Breast epithelium (tissue), 4 donors: ENCODE results near the gene ZNF667. TPM values are rescaled to one million over a fixed set of nuclear protein-coding genes. Genes with fewer than 3 reads are reported as not detected.

Experiments used
- DNase-seq, 2 donors: peaks; one replicate each; pipeline ENCODE4 v3.0.0-alpha.2; 2019; ENCODE audit warnings: low spot score in 2 of 2
- H3K27ac ChIP-seq, 2 donors: fragments of 200-600 bp; sonication (generic) in 1 of 2; one replicate each; pipeline ENCODE4 v1.5.1; 2016 to 2019; ENCODE audit warnings: mild to moderate bottlenecking in 1 of 2
- H3K27me3 ChIP-seq, 2 donors: fragments of 200-600 bp; sonication (generic) in 1 of 2; one replicate each; pipeline versions ENCODE4 v1.5.1 to v1.6.0; 2017 to 2019; ENCODE audit warnings: control low read depth in 1 of 2, mild to moderate bottlenecking in 1 of 2
- H3K36me3 ChIP-seq: fragments of 200-600 bp; one replicate; pipeline ENCODE4 v1.5.1; 2019
- H3K4me1 ChIP-seq, 2 donors: fragments of 200-600 bp; sonication (generic); one replicate each; pipeline ENCODE4 v1.5.1; 2016 to 2019; ENCODE audit warnings: control low read depth in 1 of 2
- H3K4me3 ChIP-seq, 3 donors: fragments of 200-600 bp; sonication (generic); 1 replicate in 2 of 3; 2 replicates in 1 of 3; pipeline ENCODE4 v1.5.1; 2016 to 2019; ENCODE audit warnings: mild to moderate bottlenecking in 3 of 3, moderate library complexity in 2 of 3
- H3K9me3 ChIP-seq, 2 donors: fragments of 200-600 bp; sonication (generic) in 1 of 2; one replicate each; pipeline ENCODE4 v1.5.1; 2016 to 2019; ENCODE audit warnings: control low read depth in 1 of 2
- CTCF ChIP-seq, 3 donors: fragments of 450-650 bp; IDR thresholded peaks; one replicate each; pipeline ENCODE4 v1.5.1; 2016 to 2017; ENCODE audit warnings: antibody characterized with exemption in 3 of 3, mild to moderate bottlenecking in 3 of 3, moderate library complexity in 3 of 3
- POLR2A ChIP-seq: fragments of 450-650 bp; IDR thresholded peaks from one replicate; pipeline ENCODE4 v1.6.1; 2016; ENCODE audit warnings: antibody characterized with exemption, mild to moderate bottlenecking, moderate library complexity
- POLR2AphosphoS5 ChIP-seq, 3 donors: sonication (generic); formaldehyde crosslinking; IDR thresholded peaks; one replicate each; pipeline ENCODE4 v1.6.1; 2017; ENCODE audit warnings: antibody characterized with exemption in 3 of 3
- intact Hi-C: fragments of 100-400 bp; cut with DNase I; formaldehyde crosslinking; loops from one replicate; pipeline ENCODE4 v1.15.1; 2023; ENCODE audit warnings: low total_unique reads
- total RNA-seq, 3 donors: library from RNA; depleted of rRNA; stranded (reverse); fragments of >200 nt; gene quantifications; one replicate each; pipeline ENCODE4 v1.1.0, GENCODE V29; 2016

The ZNF667 gene
- total RNA-seq, 3 donors from 2014 or later = 2.9 to 10.0 (median 6.2) TPM

- Histone ChIP-seq H3K27me3 (no peaks in the 10 kb centered on the region), H3K36me3 (peaks cover 7% of the 10 kb centered on the region), H3K27ac (peak overlapping the region; percentile 94 to 98), H3K4me3 (peak overlapping the region; percentile 71 to 82 (median 74)), H3K4me1 (no peaks in the 10 kb centered on the region), H3K9me3 (peaks cover 32 to 55% of the 10 kb centered on the region in 2 donors)
- TF ChIP-seq CTCF (IDR thresholded peaks at IDR 0.05) = no peak
- TF ChIP-seq POLR2A = no peak
- no peak for TF ChIP-seq POLR2AphosphoS5 (IDR thresholded peaks at IDR 0.05)
- intact Hi-C loops = no loop called here
- DNase-seq = no peak
These were observed 73.9 kb downstream of the ZNF667 start for GRCh38 chr19:56403261-56403660.

DNA sequence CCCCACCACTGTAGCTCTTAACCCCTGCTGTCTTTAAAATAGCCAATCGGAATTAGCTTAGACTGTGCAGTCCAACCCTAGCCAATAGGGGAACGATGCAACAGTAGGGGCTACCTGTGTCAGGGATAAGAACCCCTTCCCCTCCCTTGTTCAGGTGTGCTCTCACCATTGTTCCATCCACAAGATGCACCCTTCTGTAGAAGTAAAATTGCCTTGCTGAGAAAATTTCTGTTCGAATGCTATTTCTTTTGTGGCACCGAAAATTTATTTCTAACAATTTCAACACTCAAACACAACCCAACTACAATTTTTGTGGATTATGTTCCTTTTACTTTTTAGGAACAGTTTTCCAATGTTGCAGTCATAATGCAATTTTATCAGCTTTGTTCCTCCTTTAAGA lies 76.7 kb downstream of the ZNF667 start:
- no peak overlapping the region for H3K4me3 ChIP-seq
- intact Hi-C loops = no loop called here
- TF ChIP-seq CTCF (IDR thresholded peaks at IDR 0.05) (no peak), POLR2A (no peak), POLR2AphosphoS5 (IDR thresholded peaks at IDR 0.05) (no peak)
- peaks cover 27 to 38% of the 10 kb centered on the region in 2 donors for H3K9me3 ChIP-seq
- H3K27me3 ChIP-seq = no peaks in the 10 kb centered on the region
- no peak overlapping the region for H3K27ac ChIP-seq
- no peak for DNase-seq
- peaks cover 5% of the 10 kb centered on the region for H3K36me3 ChIP-seq
- H3K4me1 ChIP-seq = no peaks in the 10 kb centered on the region

GRCh38 chr19:56398809-56399208 lies 78.3 kb downstream of the ZNF667 start:
- TF ChIP-seq CTCF (IDR thresholded peaks at IDR 0.05) (no peak), POLR2AphosphoS5 (IDR thresholded peaks at IDR 0.05) (no peak), POLR2A (no peak)
- no peak for DNase-seq
- H3K4me1 ChIP-seq = no peaks in the 10 kb centered on the region
- H3K4me3 ChIP-seq = no peak overlapping the region
- no peaks in the 10 kb centered on the region for H3K27me3 ChIP-seq
- H3K36me3 ChIP-seq = peaks cover 5% of the 10 kb centered on the region
- no peak overlapping the region for H3K27ac ChIP-seq
- intact Hi-C loops = no loop called here
- H3K9me3 ChIP-seq = peaks cover 27 to 48% of the 10 kb centered on the region in 2 donors

DNA sequence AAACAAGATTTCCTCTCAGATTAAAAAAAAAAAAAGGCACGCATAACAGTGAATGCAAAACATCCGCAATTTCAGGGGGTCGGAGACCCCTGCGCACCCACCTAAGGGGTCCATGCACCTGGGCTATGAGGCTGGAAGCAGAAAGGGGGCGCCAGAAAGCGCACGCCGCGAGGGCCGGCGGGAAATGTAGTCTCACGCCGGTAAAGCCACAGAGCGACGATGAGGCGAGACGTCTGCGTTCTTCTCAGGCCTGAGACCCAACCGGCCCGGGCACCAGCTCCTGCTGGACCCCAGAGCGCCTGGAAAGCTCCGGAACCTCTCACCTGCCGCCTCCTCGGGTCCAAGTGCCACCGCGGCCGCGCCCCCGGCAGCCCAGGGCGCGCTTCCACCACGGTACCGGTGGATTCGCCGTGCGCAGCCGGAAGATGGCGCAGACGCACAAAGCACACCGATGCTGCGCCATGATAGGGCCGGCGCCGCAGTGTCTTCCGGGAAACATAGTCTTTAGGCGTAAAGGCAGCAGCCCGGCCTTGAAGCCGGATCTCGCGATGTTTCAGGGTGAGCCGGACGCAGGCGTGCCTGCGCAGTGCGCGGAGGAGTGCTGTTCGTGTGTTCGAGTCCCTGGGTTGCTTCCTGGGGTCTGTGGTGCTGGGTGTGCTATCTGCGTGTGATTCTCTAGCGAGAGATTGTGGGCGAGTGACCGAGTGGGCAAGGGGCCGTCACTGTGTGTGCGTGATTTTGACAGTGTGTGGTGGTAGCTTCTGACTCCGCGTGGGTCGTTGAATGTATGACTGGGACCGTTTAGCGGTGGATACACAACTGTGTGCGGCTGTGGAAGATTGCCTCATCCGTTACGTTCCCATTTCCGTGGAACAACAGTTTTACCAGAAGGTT lies 83.8 kb downstream of the ZNF667 start, which contains the start of gene ZNF582:
ZNF582 (minus strand) TSS at position 416 of the 894 bp plus-strand sequence. CDS start 1,782 bp downstream, outside the sequence.
- Histone ChIP-seq H3K27me3 (no peaks in the 10 kb centered on the region), H3K27ac (peak within 1 kb of the TSS; percentile 96 to 98), H3K4me1 (peaks cover 0 to 7% of the 10 kb centered on the region in 2 donors), H3K4me3 (peak within 1 kb of the TSS; percentile 75 to 90 (median 77)), H3K9me3 (peaks cover 18% of the 10 kb centered on the region in 2 donors), H3K36me3 (peaks cover 5% of the 10 kb centered on the region)
- TF ChIP-seq POLR2A = peak; percentile 34
- peak; percentile 76 to 93 (median 84) for TF ChIP-seq POLR2AphosphoS5 (IDR thresholded peaks at IDR 0.05)
- peak; percentile 16 to 58 (median 41) for TF ChIP-seq CTCF (IDR thresholded peaks at IDR 0.05)
- intact Hi-C loops = no loop called here
- peak; percentile 91 to 94 for DNase-seq

Other genes starting within 250 kb of the ZNF667 start
- gene EDDM13, start 204.6 kb downstream of the ZNF667 start, total RNA-seq = 1 to 10 TPM in 1 of 3 donors, not detected in 2; 1.3 TPM
- gene ZSCAN5A, start 162.5 kb downstream of the ZNF667 start, total RNA-seq = 10 to 100 TPM in 2 of 3 donors, 1 to 10 TPM in 1; 6.2 to 13.3 (median 12.5) TPM
- gene ZNF582, start 83.8 kb downstream of the ZNF667 start, total RNA-seq = 1 to 10 TPM; 4.3 to 9.5 (median 8.2) TPM
- 1 to 10 TPM; 4.0 to 8.8 (median 5.2) TPM for gene ZNF583, start 73.0 kb downstream of the ZNF667 start, total RNA-seq
- 10 to 100 TPM in 1 of 3 donors, 1 to 10 TPM in 2; 5.9 to 12.0 (median 8.2) TPM for gene ZNF471, start 30.5 kb upstream of the ZNF667 start, total RNA-seq
- gene ZFP28, start 61.6 kb upstream of the ZNF667 start, total RNA-seq = 10 to 100 TPM; 12.3 to 13.0 (median 12.5) TPM
- 1 to 10 TPM; 2.9 to 4.1 (median 3.4) TPM for gene ZNF470, start 90.1 kb upstream of the ZNF667 start, total RNA-seq
- gene ZNF71, start 118.0 kb upstream of the ZNF667 start, total RNA-seq = 1 to 10 TPM; 5.4 to 9.8 (median 8.9) TPM
- gene SMIM17, start 165.8 kb upstream of the ZNF667 start, total RNA-seq = under 1 TPM in 1 of 3 donors, not detected in 2; 0.33 TPM
- gene ZNF835, start 194.4 kb upstream of the ZNF667 start, total RNA-seq = 1 to 10 TPM; 3.6 to 8.0 (median 7.0) TPM